HCT116 (cell line): ENCODE data around the gene SCUBE2. TPM values are rescaled to one million over a fixed set of nuclear protein-coding genes. Genes with fewer than 3 reads are reported as not detected.

Source experiments
- ATAC-seq: fragments of 200-7000 bp; cut with Tn5 transposase; 2 replicates; pipeline ENCODE4 v1.9.1; 2020; ENCODE audit warnings: mild to moderate bottlenecking, moderate library complexity
- BruUV-seq: library from RNA; stranded (reverse); fragments of 400-500 nt; replicated peaks from 2 replicates; lab custom pipeline; 2021; lab: Mats Ljungman, UMichigan
- CTCF ChIA-PET: fragments of 300-600 bp; sonication (Branson Sonifier 250); formaldehyde crosslinking; loops from one replicate; lab custom pipeline; 2021; ENCODE audit warnings: antibody characterized with exemption; lab: Charles Lee
- POLR2A ChIA-PET: fragments of 300-600, 350-600 bp; sonication (Branson Sonifier 250); formaldehyde crosslinking; loops from one replicate; lab custom pipeline; 2021; ENCODE audit warnings: antibody characterized with exemption; lab: Charles Lee
- RAD21 ChIA-PET, 2 experiments: fragments of 300-600 bp; sonication (Branson Sonifier 250); formaldehyde crosslinking; loops; one replicate each; lab custom pipeline; 2023; ENCODE audit warnings: low total read pairs in 2 of 2; ENCODE audit not compliant: uncharacterized antibody in 2 of 2, unreplicated experiment in 2 of 2, low non-redundant PET in 1 of 2; lab: Charles Lee
- DNase-seq: peaks from one replicate; pipeline ENCODE4 v3.0.0-alpha.2; 2010; ENCODE audit warnings: low read depth, low spot score
- H2AFZ ChIP-seq: fragments of 200-600 bp; shearing (Covaris generic), sonication (generic); 2 replicates; pipeline ENCODE4 v1.6.1; 2017; ENCODE audit warnings: low read depth, mixed run types, mixed read lengths, antibody characterized with exemption, low read length; ENCODE audit not compliant: poor library complexity, severe bottlenecking
- H3K27ac ChIP-seq: 2 replicates; pipeline ENCODE4 v1.5.1; 2012; ENCODE audit warnings: low read depth, low read length
- H3K27me3 ChIP-seq: fragments of 200-600 bp; sonication (generic); 2 replicates; pipeline ENCODE4 v1.6.1; 2016; ENCODE audit warnings: mixed run types, low read length, mixed read lengths; ENCODE audit not compliant: insufficient read depth
- H3K36me3 ChIP-seq, 2 experiments: fragments of 200-500 bp in 1 of 2; fragments of 200-600 bp in 1 of 2; sonication (Bioruptor generic) in 1 of 2; sonication (generic) in 1 of 2; 2 replicates each; pipeline versions ENCODE4 v1.5.1 to v1.6.1; 2014 to 2016; ENCODE audit warnings: low read length in 2 of 2, inconsistent platforms in 1 of 2, mixed read lengths in 1 of 2, mixed run types in 1 of 2; ENCODE audit not compliant: insufficient read depth in 2 of 2, control insufficient read depth in 1 of 2
- H3K4me1 ChIP-seq, 2 experiments: fragments of 200-600 bp in 1 of 2; sonication (generic) in 1 of 2; 2 replicates each; pipeline versions ENCODE4 v1.5.1 to v1.6.1; 2012 to 2017; ENCODE audit warnings: low read length in 2 of 2, inconsistent platforms in 1 of 2, mild to moderate bottlenecking in 1 of 2, mixed read lengths in 1 of 2, mixed run types in 1 of 2, moderate library complexity in 1 of 2; ENCODE audit not compliant: insufficient read depth in 2 of 2, control insufficient read depth in 1 of 2
- H3K4me2 ChIP-seq: fragments of 200-600 bp; sonication (generic); 2 replicates; pipeline ENCODE4 v1.6.1; 2017; ENCODE audit warnings: mixed run types, low read length, mixed read lengths
- H3K4me3 ChIP-seq, 2 experiments: fragments of 200-600 bp in 1 of 2; sonication (generic) in 1 of 2; replicated peaks in 1 of 2; 2 replicates each; pipeline ENCODE4 v1.5.1; 2011 to 2016; ENCODE audit warnings: low read length in 2 of 2, control low read depth in 1 of 2, low read depth in 1 of 2, mild to moderate bottlenecking in 1 of 2, mixed read lengths in 1 of 2, mixed run types in 1 of 2
- H3K79me2 ChIP-seq: fragments of 200-600 bp; sonication (generic); 2 replicates; pipeline ENCODE4 v1.6.1; 2017; ENCODE audit warnings: mild to moderate bottlenecking, mixed run types, low read length, moderate library complexity, mixed read lengths; ENCODE audit not compliant: insufficient read depth
- H3K9ac ChIP-seq: fragments of 200-600 bp; sonication (generic); 2 replicates; pipeline ENCODE4 v1.6.1; 2016; ENCODE audit warnings: low read length, mixed read lengths
- H3K9me2 ChIP-seq: fragments of 200-600 bp; sonication (generic), shearing (Covaris generic); 2 replicates; pipeline ENCODE4 v1.6.1; 2017; ENCODE audit warnings: mixed run types, mild to moderate bottlenecking, moderate library complexity; ENCODE audit not compliant: insufficient read depth
- H3K9me3 ChIP-seq, 2 experiments: fragments of 200-500 bp in 1 of 2; fragments of 200-600 bp in 1 of 2; sonication (Bioruptor generic) in 1 of 2; sonication (generic) in 1 of 2; 2 replicates each; pipeline ENCODE4 v1.6.1; 2014 to 2017; ENCODE audit warnings: low read length in 2 of 2, mixed read lengths in 2 of 2, inconsistent platforms in 1 of 2, low read depth in 1 of 2, mild to moderate bottlenecking in 1 of 2, mixed run types in 1 of 2, moderate library complexity in 1 of 2; ENCODE audit not compliant: control insufficient read depth in 1 of 2, insufficient read depth in 1 of 2
- H4K20me1 ChIP-seq: fragments of 200-600 bp; sonication (generic), shearing (Covaris generic); 2 replicates; pipeline ENCODE4 v1.6.1; 2017; ENCODE audit warnings: mixed run types, mild to moderate bottlenecking, moderate library complexity; ENCODE audit not compliant: insufficient read depth
- CEBPB ChIP-seq: IDR thresholded peaks from 2 replicates; pipeline ENCODE4 v1.6.1; 2012; ENCODE audit warnings: low read depth
- ELF1 ChIP-seq: IDR thresholded peaks from 2 replicates; pipeline ENCODE4 v1.6.1; 2012; ENCODE audit warnings: low read depth, borderline replicate concordance
- JUND ChIP-seq: IDR thresholded peaks from 2 replicates; pipeline ENCODE4 v1.6.1; 2012
- RAD21 ChIP-seq: IDR thresholded peaks from 2 replicates; pipeline ENCODE4 v1.6.1; 2012; ENCODE audit warnings: low read depth, mild to moderate bottlenecking
- YY1 ChIP-seq: IDR thresholded peaks from 2 replicates; pipeline ENCODE4 v1.6.1; 2011; ENCODE audit warnings: low read length, low read depth, moderate library complexity, mild to moderate bottlenecking; ENCODE audit not compliant: insufficient replicate concordance; ENCODE audit errors: extremely low read depth
- ZNF274 ChIP-seq: fragments of 200-500 bp; sonication (Bioruptor generic); IDR thresholded peaks from 2 replicates; pipeline ENCODE4 v1.6.1; 2014; ENCODE audit warnings: mild to moderate bottlenecking, low read depth, low read length, inconsistent platforms
- intact Hi-C: fragments of 100-400 bp; cut with micrococcal nuclease; formaldehyde crosslinking; loops from 2 replicates; pipeline ENCODE4 v1.10.0; 2022
- total RNA-seq: library from RNA; stranded (reverse); gene quantifications from one replicate; pipeline ENCODE4 v1.2.1, GENCODE V29; 2021; ENCODE audit not compliant: unreplicated experiment
- TF ChIP-seq, protein P1 (sequence below), 3 experiments: fragments of 200-600 bp in 1 of 3; sonication (generic) in 1 of 3; IDR thresholded peaks in 2 of 3; conservative IDR thresholded peaks in 1 of 3; 2 replicates each; pipeline ENCODE4 v1.5.1; 2012 to 2017; ENCODE audit warnings: low read depth in 2 of 3, low read length in 2 of 3, antibody characterized with exemption in 1 of 3, borderline replicate concordance in 1 of 3, control low read depth in 1 of 3, mild to moderate bottlenecking in 1 of 3, mixed read lengths in 1 of 3, mixed run types in 1 of 3, moderate library complexity in 1 of 3; ENCODE audit not compliant: insufficient read depth in 1 of 3

The SCUBE2 gene
- total RNA-seq, 1 experiment from 2014 or later: 1.3 TPM

DNA sequence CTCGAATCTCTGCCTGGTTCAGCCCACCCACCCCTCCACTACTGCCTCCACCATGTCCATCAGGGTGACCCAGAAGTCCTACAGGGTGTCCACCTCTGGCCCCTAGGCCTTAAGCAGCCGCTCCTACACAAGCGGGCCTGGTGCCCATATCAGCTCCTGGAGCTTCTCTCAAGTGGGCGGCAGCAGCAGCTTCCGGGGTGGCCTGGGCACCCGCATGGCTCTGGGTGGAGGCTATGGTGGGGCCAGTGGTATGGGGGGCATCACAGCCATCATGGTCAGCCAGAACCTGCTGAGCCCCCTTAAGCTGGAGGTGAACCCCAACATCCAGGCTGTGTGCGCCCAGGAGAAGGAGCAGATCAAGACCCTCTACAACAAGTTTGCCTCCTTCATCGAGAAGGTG is 3.0 kb upstream of the SCUBE2 start:
- no peak for TF ChIP-seq ELF1
- no peak for TF ChIP-seq ZNF274
- no peak for TF ChIP-seq CEBPB
- no peak for TF ChIP-seq JUND
- no peak for TF ChIP-seq YY1
- TF ChIP-seq, all 23 proteins: peak for 0
- Histone ChIP-seq H4K20me1 (no peaks in the 10 kb centered on the region), H3K9me3 (no peaks in the 10 kb centered on the region), H3K27ac (no peak overlapping the region), H3K36me3 (no peaks in the 10 kb centered on the region), H3K9me2 (no peaks in the 10 kb centered on the region), H3K79me2 (no peaks in the 10 kb centered on the region), H3K4me1 (no peaks in the 10 kb centered on the region), H2AFZ (no peak overlapping the region), H3K4me2 (no peak overlapping the region), H3K4me3 (no peak overlapping the region), H3K9ac (no peak overlapping the region), H3K27me3 (no peaks in the 10 kb centered on the region)
- no peak for DNase-seq
- BruUV-seq: no TSS peak
- intact Hi-C loops: no loop called here
- POLR2A ChIA-PET: no interaction called here
- RAD21 ChIA-PET: no interaction called here
- ATAC-seq: no peak
- CTCF ChIA-PET: no interaction called here

DNA sequence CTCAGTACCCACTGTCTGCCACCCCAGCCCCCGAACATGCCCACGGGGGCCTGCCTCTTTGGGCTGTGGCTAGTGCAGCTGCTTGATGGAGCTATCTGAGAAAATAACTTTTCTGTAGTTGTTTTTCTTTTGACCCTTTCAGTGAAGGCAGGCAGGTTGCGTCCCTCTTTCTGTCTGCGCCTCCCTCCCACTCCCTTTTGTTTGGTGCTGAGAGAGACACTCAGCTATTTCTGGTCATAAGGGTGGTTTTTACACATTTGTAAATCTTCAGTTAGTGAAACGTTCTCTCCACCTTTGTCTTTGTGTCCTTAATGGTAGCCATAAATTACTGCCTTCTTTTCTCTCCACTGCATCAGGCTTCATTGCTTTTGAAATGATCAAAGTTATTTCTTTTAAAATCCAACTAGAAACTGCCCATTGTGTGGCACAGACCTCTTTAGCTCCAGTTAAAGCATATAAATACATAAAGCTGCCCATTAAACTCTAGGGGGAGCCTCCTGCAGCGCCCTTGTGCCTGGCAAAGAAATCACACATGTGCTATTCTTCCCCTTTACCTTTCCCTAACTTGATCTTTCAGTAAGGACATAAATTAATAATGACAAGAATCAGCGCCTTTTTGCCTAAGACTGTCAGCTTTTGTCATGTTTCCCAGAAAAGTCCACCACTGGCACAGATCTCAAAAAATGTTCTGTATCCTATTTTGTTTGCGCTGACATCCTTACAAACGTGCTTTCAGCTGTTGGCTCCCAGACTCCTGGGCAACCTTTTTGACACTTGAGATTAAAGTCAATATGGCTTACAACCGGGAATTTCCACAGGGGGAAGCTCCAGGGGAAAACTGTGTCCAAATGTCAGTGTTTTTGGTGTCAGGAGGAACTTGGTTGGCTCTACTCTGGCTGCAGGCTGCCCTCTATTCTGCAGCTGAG is 1.7 kb upstream of the SCUBE2 start:
- Histone ChIP-seq H4K20me1 (no peaks in the 10 kb centered on the region), H3K27ac (no peak overlapping the region), H3K4me3 (no peak overlapping the region), H3K9me2 (no peaks in the 10 kb centered on the region), H3K36me3 (no peaks in the 10 kb centered on the region), H3K79me2 (no peaks in the 10 kb centered on the region), H3K9me3 (no peaks in the 10 kb centered on the region), H3K4me1 (no peaks in the 10 kb centered on the region), H3K4me2 (no peak overlapping the region), H3K9ac (no peak overlapping the region)
- no TSS peak for BruUV-seq
- intact Hi-C loops: no loop called here
- DNase-seq (no peak), ATAC-seq (peak; percentile 72)
- ChIA-PET CTCF (interaction anchor here (1.8 kb wide), 1 partner anchor 77 kb away, joined by 3 read pairs; no protein-coding TSS in a partner anchor), POLR2A (no interaction called here)
- TF ChIP-seq JUND (no peak), RAD21 (peak; percentile 29; the same call in 1 of the 2 replicates)
- TF ChIP-seq, protein P1, sequence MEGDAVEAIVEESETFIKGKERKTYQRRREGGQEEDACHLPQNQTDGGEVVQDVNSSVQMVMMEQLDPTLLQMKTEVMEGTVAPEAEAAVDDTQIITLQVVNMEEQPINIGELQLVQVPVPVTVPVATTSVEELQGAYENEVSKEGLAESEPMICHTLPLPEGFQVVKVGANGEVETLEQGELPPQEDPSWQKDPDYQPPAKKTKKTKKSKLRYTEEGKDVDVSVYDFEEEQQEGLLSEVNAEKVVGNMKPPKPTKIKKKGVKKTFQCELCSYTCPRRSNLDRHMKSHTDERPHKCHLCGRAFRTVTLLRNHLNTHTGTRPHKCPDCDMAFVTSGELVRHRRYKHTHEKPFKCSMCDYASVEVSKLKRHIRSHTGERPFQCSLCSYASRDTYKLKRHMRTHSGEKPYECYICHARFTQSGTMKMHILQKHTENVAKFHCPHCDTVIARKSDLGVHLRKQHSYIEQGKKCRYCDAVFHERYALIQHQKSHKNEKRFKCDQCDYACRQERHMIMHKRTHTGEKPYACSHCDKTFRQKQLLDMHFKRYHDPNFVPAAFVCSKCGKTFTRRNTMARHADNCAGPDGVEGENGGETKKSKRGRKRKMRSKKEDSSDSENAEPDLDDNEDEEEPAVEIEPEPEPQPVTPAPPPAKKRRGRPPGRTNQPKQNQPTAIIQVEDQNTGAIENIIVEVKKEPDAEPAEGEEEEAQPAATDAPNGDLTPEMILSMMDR (IDR thresholded peaks at IDR 0.05 in 2 of 3, conservative IDR thresholded peaks at IDR 0.05 in 1 of 3; ENCODE audit: borderline replicate concordance in 1 of 3, insufficient read depth in 1 of 3, low read depth in 2 of 3, low read length in 2 of 3): peak; percentile 13 to 34 (median 24); a peak in 3 of 6 replicates
- TF ChIP-seq, all 23 proteins: peak for 2
- no peaks in the 10 kb centered on the region for H3K27me3 ChIP-seq
- no peak overlapping the region for H2AFZ ChIP-seq
- RAD21 ChIA-PET: interaction anchor here in 1 of 2 experiments (1.2 kb wide), 1 partner anchor 44 kb away, joined by 3 read pairs; no protein-coding TSS in a partner anchor
